Smooth muscle cell (in vitro differentiated cells): ENCODE measurements around the gene POLA1. TPM values are rescaled to one million over a fixed set of nuclear protein-coding genes. Genes with fewer than 3 reads are reported as not detected.

Source experiments
- DNase-seq: peaks from one replicate; lab custom pipeline; 2025; ENCODE audit not compliant: unreplicated experiment; lab: John Stamatoyannopoulos, UW
- H2AFZ ChIP-seq: fragments of 200-600 bp; sonication (generic); 2 replicates; pipeline ENCODE4 v1.6.0; 2016; ENCODE audit warnings: antibody characterized with exemption, low read depth, mild to moderate bottlenecking
- H3F3A ChIP-seq: fragments of 200-600 bp; sonication (generic); 2 replicates; pipeline ENCODE4 v1.6.0; 2017; ENCODE audit warnings: antibody characterized with exemption, low read depth
- H3K27ac ChIP-seq: fragments of 200-600 bp; sonication (generic); 2 replicates; pipeline ENCODE4 v1.5.1; 2016; ENCODE audit warnings: low read depth, mild to moderate bottlenecking
- H3K27me3 ChIP-seq: fragments of 200-600 bp; sonication (generic); 2 replicates; pipeline ENCODE4 v1.6.1; 2016; ENCODE audit warnings: low read depth, mild to moderate bottlenecking
- H3K36me3 ChIP-seq: fragments of 200-600 bp; sonication (generic); 2 replicates; pipeline ENCODE4 v1.5.1; 2016; ENCODE audit warnings: low read depth
- H3K4me1 ChIP-seq: fragments of 200-600 bp; sonication (generic); 2 replicates; pipeline ENCODE4 v1.5.1; 2016; ENCODE audit warnings: low read depth
- H3K4me2 ChIP-seq: fragments of 200-600 bp; sonication (generic); 2 replicates; pipeline ENCODE4 v1.6.0; 2016; ENCODE audit warnings: mild to moderate bottlenecking
- H3K4me3 ChIP-seq: fragments of 200-600 bp; sonication (generic); 2 replicates; pipeline ENCODE4 v1.5.1; 2016; ENCODE audit warnings: mild to moderate bottlenecking
- H3K79me2 ChIP-seq: fragments of 200-600 bp; sonication (generic); 2 replicates; pipeline ENCODE4 v1.6.0; 2016; ENCODE audit warnings: low read depth, mild to moderate bottlenecking
- H3K9ac ChIP-seq: fragments of 200-600 bp; sonication (generic); 2 replicates; pipeline ENCODE4 v1.6.0; 2016; ENCODE audit warnings: low read depth
- H3K9me3 ChIP-seq: fragments of 200-600 bp; sonication (generic); replicated peaks from 2 replicates; pipeline ENCODE4 v1.5.1; 2016; ENCODE audit warnings: low read depth
- H4K20me1 ChIP-seq: fragments of 200-600 bp; sonication (generic); 2 replicates; pipeline ENCODE4 v1.6.0; 2016; ENCODE audit warnings: low read depth
- WGBS: methylation state at CpG from one replicate; pipeline ENCODE4 v1.1.7; 2016; ENCODE audit warnings: low lambda C conversion rate; 5-methylcytosine and 5-hydroxymethylcytosine counted together
- polyA plus RNA-seq: library from polyadenylated mRNA; unstranded; fragments of >200 nt; fragmentation: Nextera tagmentation; extraction: Ambion mirVana; gene quantifications from 2 replicates; pipeline ENCODE4 v1.2.1, GENCODE V29; 2016
- total RNA-seq: library from RNA; depleted of rRNA; stranded (reverse); fragments of >200 nt; gene quantifications from 2 replicates; pipeline ENCODE4 v1.2.3, GENCODE V29; 2014
- TF ChIP-seq, protein P1 (sequence below): fragments of 200-600 bp; sonication (generic); IDR thresholded peaks from 2 replicates; pipeline ENCODE4 v1.5.1; 2017; ENCODE audit warnings: borderline replicate concordance, mild to moderate bottlenecking, antibody characterized with exemption; ENCODE audit not compliant: insufficient read depth, poor library complexity, severe bottlenecking

POLA1 gene
- total and polyA plus RNA-seq, 2 experiments from 2014 or later: 5.4 to 11.7 TPM

DNA sequence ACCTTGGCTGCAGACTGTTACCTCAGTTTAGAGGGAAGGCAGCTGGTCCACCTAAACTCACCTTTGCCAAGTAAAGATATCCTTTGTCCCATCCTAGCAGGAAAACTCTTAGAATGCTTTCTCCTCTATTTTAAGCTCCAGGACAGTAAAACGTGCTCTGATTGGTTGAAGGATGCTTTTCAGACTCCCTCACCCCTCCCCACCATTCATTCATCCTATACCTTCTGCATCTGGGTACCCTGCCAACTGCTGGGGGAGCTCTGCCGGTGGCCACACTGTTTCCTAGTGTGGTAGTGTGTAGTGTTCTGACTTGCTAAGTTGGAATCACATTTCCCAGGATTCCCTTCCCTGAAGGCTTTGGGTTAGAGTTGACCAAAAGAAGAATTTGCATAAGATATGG is 20.3 kb upstream of the POLA1 start:
- Histone ChIP-seq H3K36me3 (no peaks in the 10 kb centered on the region), H3K9ac (no peak overlapping the region), H3K27me3 (no peaks in the 10 kb centered on the region), H4K20me1 (no peaks in the 10 kb centered on the region), H2AFZ (no peak overlapping the region), H3K4me2 (no peak overlapping the region), H3K79me2 (no peaks in the 10 kb centered on the region), H3K4me1 (peaks cover 21% of the 10 kb centered on the region), H3K9me3 (no peaks in the 10 kb centered on the region), H3F3A (no peaks in the 10 kb centered on the region), H3K27ac (no peak overlapping the region), H3K4me3 (no peak overlapping the region)
- no peak for DNase-seq
- TF ChIP-seq, protein P1, sequence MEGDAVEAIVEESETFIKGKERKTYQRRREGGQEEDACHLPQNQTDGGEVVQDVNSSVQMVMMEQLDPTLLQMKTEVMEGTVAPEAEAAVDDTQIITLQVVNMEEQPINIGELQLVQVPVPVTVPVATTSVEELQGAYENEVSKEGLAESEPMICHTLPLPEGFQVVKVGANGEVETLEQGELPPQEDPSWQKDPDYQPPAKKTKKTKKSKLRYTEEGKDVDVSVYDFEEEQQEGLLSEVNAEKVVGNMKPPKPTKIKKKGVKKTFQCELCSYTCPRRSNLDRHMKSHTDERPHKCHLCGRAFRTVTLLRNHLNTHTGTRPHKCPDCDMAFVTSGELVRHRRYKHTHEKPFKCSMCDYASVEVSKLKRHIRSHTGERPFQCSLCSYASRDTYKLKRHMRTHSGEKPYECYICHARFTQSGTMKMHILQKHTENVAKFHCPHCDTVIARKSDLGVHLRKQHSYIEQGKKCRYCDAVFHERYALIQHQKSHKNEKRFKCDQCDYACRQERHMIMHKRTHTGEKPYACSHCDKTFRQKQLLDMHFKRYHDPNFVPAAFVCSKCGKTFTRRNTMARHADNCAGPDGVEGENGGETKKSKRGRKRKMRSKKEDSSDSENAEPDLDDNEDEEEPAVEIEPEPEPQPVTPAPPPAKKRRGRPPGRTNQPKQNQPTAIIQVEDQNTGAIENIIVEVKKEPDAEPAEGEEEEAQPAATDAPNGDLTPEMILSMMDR: no peak
- 73% methylated on average over 2 of the region's 2 CpGs for WGBS

DNA sequence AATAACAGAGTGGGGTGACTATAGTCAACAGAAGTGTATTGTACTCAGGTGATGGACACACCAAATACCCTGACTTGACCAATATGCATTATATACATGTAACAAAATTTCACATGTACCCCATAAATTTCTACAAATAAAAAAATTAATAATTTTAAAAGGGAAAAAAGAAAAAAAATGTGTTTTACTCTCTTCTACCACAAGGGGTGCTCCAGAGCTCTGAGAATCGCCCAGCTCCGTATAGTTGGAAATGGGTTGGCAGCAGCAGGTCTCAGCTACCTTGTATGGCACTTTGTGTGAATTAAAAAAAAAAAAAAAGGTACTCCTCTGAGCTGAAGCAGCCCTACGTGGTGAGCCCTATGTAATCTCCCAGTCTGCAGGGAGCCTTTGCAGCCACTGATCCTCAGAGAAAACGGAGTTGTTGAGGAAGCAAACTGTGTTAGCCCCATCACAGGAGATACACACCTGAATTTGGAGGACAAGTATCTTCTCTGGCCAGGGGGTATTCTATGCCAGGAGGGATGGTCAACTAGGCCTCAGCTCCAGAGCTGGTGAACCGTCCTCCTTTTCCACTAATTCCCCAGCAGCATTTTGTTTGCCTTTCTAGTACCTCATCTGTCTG is 17.2 kb upstream of the POLA1 start:
- Histone ChIP-seq H3K79me2 (no peaks in the 10 kb centered on the region), H3K4me1 (peaks cover 21% of the 10 kb centered on the region), H2AFZ (no peak overlapping the region), H3K9me3 (no peaks in the 10 kb centered on the region), H3K27ac (no peak overlapping the region), H3K9ac (no peak overlapping the region), H3K27me3 (no peaks in the 10 kb centered on the region), H3K36me3 (no peaks in the 10 kb centered on the region), H3K4me3 (no peak overlapping the region), H3F3A (no peaks in the 10 kb centered on the region), H3K4me2 (no peak overlapping the region), H4K20me1 (no peaks in the 10 kb centered on the region)
- 30% methylated on average over 5 of the region's 5 CpGs for whole genome bisulfite sequencing
- TF ChIP-seq, protein P1: peak; percentile 59
- DNase-seq: no peak

DNA sequence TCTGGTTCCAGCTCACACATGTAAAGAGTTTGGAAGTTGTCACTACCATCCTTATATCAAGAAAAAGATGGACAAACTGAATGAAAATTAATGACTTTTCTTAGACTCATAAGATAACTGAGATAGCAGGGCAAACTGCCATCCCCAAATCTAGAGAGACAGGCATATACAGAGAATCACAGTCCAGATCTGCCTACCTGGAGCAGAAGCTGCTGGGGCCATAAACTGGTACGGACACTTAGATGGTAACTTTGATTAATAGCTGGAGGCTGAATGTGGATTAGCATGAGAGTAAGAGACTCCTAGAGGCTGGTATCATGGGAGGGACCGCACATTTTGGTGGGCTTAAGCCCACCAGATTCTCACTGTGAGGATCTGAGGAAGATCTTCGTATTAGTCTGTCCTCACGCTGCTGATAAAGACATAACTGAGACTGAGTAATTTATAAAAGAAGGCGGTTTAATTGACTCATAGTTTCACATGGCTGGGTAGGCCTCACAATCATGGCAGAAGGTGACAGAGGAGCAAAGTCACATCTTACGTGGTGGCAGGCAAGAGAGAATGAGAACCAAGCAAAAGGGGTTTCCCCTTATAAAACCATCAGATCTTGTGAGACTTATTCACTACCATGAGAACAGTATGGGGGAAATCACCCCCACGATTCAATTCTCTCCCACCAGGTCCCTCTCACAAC is 10.8 kb upstream of the POLA1 start:
- Histone ChIP-seq H3K4me2 (no peak overlapping the region), H3K9ac (no peak overlapping the region), H4K20me1 (no peaks in the 10 kb centered on the region), H3K27ac (no peak overlapping the region), H3K79me2 (no peaks in the 10 kb centered on the region), H3K36me3 (no peaks in the 10 kb centered on the region), H3K4me1 (no peaks in the 10 kb centered on the region), H3F3A (no peaks in the 10 kb centered on the region), H3K9me3 (no peaks in the 10 kb centered on the region), H2AFZ (no peak overlapping the region), H3K27me3 (no peaks in the 10 kb centered on the region), H3K4me3 (no peak overlapping the region)
- WGBS: 91% methylated on average over 7 of the region's 7 CpGs
- DNase-seq: no peak
- TF ChIP-seq, protein P1: no peak
